Thyroid gland (tissue), 4 donors: Measurements from ENCODE around the gene LRFN5.

ENCODE experiments used
- CTCF ChIP-seq, 6 experiments: fragments of 200-600 bp in 3 of 6; fragments of 450-650 bp in 3 of 6; sonication (generic) in 3 of 6; IDR thresholded peaks; one replicate each; pipeline ENCODE4 v1.5.1; 2016 to 2019; ENCODE audit warnings: antibody characterized with exemption in 6 of 6, mild to moderate bottlenecking in 2 of 6, inconsistent platforms in 1 of 6, moderate library complexity in 1 of 6
- POLR2A ChIP-seq, 2 donors: fragments of 450-650 bp; IDR thresholded peaks; one replicate each; pipeline ENCODE4 v1.6.1; 2017; ENCODE audit warnings: antibody characterized with exemption in 2 of 2, mild to moderate bottlenecking in 2 of 2, moderate library complexity in 1 of 2

GRCh38 chr14:41925409-41925808 is 318.7 kb downstream of the LRFN5 start:
- TF ChIP-seq CTCF (IDR thresholded peaks at IDR 0.05), result no peak
- TF ChIP-seq POLR2A (IDR thresholded peaks at IDR 0.05), result no peak
